SK-N-MC (cell line): ENCODE data around the gene CTNNA2.

Source experiments
- DNase-seq: peaks from one replicate; pipeline ENCODE4 v3.0.0-alpha.2; 2011; ENCODE audit warnings: low read depth, low spot score
- H3K27ac ChIP-seq: fragments of 200-600 bp; sonication (generic); 2 replicates; pipeline ENCODE4 v1.5.1; 2016; ENCODE audit warnings: mixed run types
- H3K36me3 ChIP-seq: fragments of 200-600 bp; sonication (generic); 2 replicates; pipeline ENCODE4 v1.6.1; 2017; ENCODE audit warnings: antibody characterized with exemption, low read length, mixed read lengths; ENCODE audit not compliant: insufficient read depth
- H3K4me3 ChIP-seq: fragments of 200-600 bp; sonication (generic); 2 replicates; pipeline ENCODE4 v1.5.1; 2016
- H3K9ac ChIP-seq: fragments of 200-600 bp; sonication (generic); 2 replicates; pipeline ENCODE4 v1.8.0; 2017; ENCODE audit warnings: mixed run types, mixed read lengths; ENCODE audit not compliant: insufficient read length
- H3K9me3 ChIP-seq: fragments of 200-600 bp; sonication (generic); 2 replicates; pipeline ENCODE4 v1.6.1; 2017; ENCODE audit warnings: low read depth, mild to moderate bottlenecking, antibody characterized with exemption, low read length, moderate library complexity, mixed read lengths
- EZH2 ChIP-seq: fragments of 200-600 bp; sonication (generic); IDR thresholded peaks from one replicate; pipeline ENCODE4 v1.6.1; 2017; ENCODE audit warnings: antibody characterized with exemption
- FOXP2 ChIP-seq: optimal IDR thresholded peaks from 2 replicates; pipeline ENCODE3; 2011; ENCODE audit warnings: mild to moderate bottlenecking, moderate library complexity; ENCODE audit not compliant: insufficient read depth; ENCODE audit errors: extremely low read length, control extremely low read depth
- POLR2AphosphoS5 ChIP-seq: IDR thresholded peaks from 2 replicates; pipeline ENCODE4 v1.6.1; 2012; ENCODE audit warnings: mild to moderate bottlenecking, low read depth, low read length, borderline replicate concordance

Gene CTNNA2

GRCh38 chr2:79700651-79701050 is 187.8 kb downstream of the CTNNA2 start:
- no peaks in the 10 kb centered on the region for H3K9me3 ChIP-seq
- H3K27ac ChIP-seq, result no peak overlapping the region
- TF ChIP-seq FOXP2 (no peak), POLR2AphosphoS5 (no peak), EZH2 (no peak)
- no peaks in the 10 kb centered on the region for H3K36me3 ChIP-seq
- DNase-seq, result no peak
- no peak overlapping the region for H3K4me3 ChIP-seq
- H3K9ac ChIP-seq, result no peak overlapping the region

- DNase-seq, result no peak
- no peaks in the 10 kb centered on the region for H3K36me3 ChIP-seq
- no peak overlapping the region for H3K4me3 ChIP-seq
- no peak overlapping the region for H3K9ac ChIP-seq
- H3K27ac ChIP-seq, result no peak overlapping the region
- no peaks in the 10 kb centered on the region for H3K9me3 ChIP-seq
- TF ChIP-seq POLR2AphosphoS5 (no peak), EZH2 (no peak), FOXP2 (no peak)
Measured at GRCh38 chr2:79702905-79703304, 190.1 kb downstream of the CTNNA2 start.

GRCh38 chr2:79711098-79711497 is 198.2 kb downstream of the CTNNA2 start:
- Histone ChIP-seq H3K9me3 (no peaks in the 10 kb centered on the region), H3K4me3 (no peak overlapping the region), H3K9ac (no peak overlapping the region), H3K36me3 (no peaks in the 10 kb centered on the region), H3K27ac (no peak overlapping the region)
- DNase-seq, result no peak
- no peak for TF ChIP-seq FOXP2
- TF ChIP-seq POLR2AphosphoS5, result no peak
- TF ChIP-seq EZH2, result no peak

- no peak for DNase-seq
- Histone ChIP-seq H3K36me3 (no peaks in the 10 kb centered on the region), H3K9ac (no peak overlapping the region), H3K27ac (no peak overlapping the region), H3K9me3 (no peaks in the 10 kb centered on the region), H3K4me3 (no peak overlapping the region)
- no peak for TF ChIP-seq POLR2AphosphoS5
Measured at GRCh38 chr2:79713131-79713785, 200.4 kb downstream of the CTNNA2 start.

- no peak for TF ChIP-seq FOXP2
- no peak for TF ChIP-seq POLR2AphosphoS5
- TF ChIP-seq EZH2, result no peak
- no peak overlapping the region for H3K27ac ChIP-seq
- H3K9ac ChIP-seq, result no peak overlapping the region
- H3K9me3 ChIP-seq, result no peaks in the 10 kb centered on the region
- no peaks in the 10 kb centered on the region for H3K36me3 ChIP-seq
- H3K4me3 ChIP-seq, result no peak overlapping the region
- DNase-seq, result no peak
Measured at GRCh38 chr2:79714283-79714682, 201.4 kb downstream of the CTNNA2 start.

GRCh38 chr2:79715338-79715737 is 202.5 kb downstream of the CTNNA2 start:
- DNase-seq, result no peak
- no peak for TF ChIP-seq POLR2AphosphoS5
- no peak for TF ChIP-seq EZH2
- TF ChIP-seq FOXP2, result no peak
- Histone ChIP-seq H3K27ac (no peak overlapping the region), H3K36me3 (no peaks in the 10 kb centered on the region), H3K4me3 (no peak overlapping the region), H3K9ac (no peak overlapping the region), H3K9me3 (no peaks in the 10 kb centered on the region)

GRCh38 chr2:79716266-79716665 is 203.4 kb downstream of the CTNNA2 start:
- Histone ChIP-seq H3K9ac (no peak overlapping the region), H3K36me3 (no peaks in the 10 kb centered on the region), H3K9me3 (no peaks in the 10 kb centered on the region), H3K4me3 (no peak overlapping the region), H3K27ac (no peak overlapping the region)
- TF ChIP-seq FOXP2 (no peak), EZH2 (no peak), POLR2AphosphoS5 (no peak)
- DNase-seq, result no peak

DNA sequence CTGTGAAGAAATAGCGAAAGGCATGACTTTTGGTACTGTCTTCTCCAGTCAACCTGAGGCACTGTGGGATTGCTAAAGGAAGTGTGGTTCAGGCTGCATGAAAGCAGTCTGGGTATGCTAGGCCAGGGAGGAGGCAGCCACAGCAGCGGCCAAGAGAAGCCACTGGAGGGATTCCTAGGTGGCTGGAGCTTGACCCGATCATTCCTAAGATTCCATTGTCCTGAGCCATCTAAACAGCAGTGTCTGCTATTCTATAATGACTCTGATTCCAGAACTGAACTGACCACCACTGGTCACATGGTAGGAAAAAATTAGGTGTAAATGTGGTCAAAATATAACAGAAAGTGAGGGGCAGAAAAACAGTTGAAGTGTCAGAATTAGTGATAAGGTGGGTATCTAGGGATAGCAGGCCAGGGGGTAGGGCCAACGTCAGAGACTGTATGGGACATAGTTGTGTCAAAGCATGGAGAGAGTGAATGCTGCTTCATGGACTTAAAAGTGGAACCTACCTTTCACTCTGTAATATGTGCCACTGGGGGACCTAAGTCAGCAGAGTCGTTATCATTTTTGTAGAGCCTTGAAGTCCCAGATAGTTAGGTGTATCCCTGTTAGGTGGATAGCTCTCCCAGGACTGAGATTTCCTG is 204.6 kb downstream of the CTNNA2 start:
- Histone ChIP-seq H3K4me3 (no peak overlapping the region), H3K36me3 (no peaks in the 10 kb centered on the region), H3K9me3 (no peaks in the 10 kb centered on the region), H3K27ac (no peak overlapping the region), H3K9ac (no peak overlapping the region)
- no peak for DNase-seq
- TF ChIP-seq EZH2, result no peak
- no peak for TF ChIP-seq POLR2AphosphoS5

DNA sequence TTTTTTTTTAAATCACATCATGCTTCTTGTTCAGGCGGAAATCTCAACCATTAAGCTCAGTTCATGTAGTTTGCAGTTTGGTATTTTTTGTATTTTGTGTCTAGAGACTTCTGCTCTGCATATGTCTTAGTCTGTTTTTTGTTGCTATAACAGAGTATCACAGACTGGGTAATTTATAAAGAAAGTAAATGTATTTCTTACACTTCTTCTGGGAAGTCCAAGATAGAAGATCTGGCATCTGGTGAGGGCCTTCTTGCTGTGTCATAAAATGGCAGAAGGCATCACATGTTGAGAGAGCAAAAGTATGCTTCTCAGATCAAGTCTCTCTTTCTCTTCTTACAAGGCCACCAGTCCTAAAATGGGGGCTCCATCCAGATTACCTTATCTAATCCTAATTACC is 208.2 kb downstream of the CTNNA2 start:
- no peak for TF ChIP-seq FOXP2
- no peak for TF ChIP-seq POLR2AphosphoS5
- no peak for TF ChIP-seq EZH2
- no peak for DNase-seq
- Histone ChIP-seq H3K36me3 (no peaks in the 10 kb centered on the region), H3K9me3 (no peaks in the 10 kb centered on the region), H3K27ac (no peak overlapping the region), H3K9ac (no peak overlapping the region), H3K4me3 (no peak overlapping the region)
